Activated T-helper 1 cell treated with anti-CD3 and anti-CD28 coated beads, Interleukin-12 subunit alpha, Interleukin-12 subunit beta, Interleukin-2, Interleukin-4 antibody, amounts not matched to agents 30 ng/mL and 10 ng/mL and 1 ng/mL, durations not matched to agents 14 hours and 24 hours and 36 hours (primary cell): Measurements from ENCODE around the gene CAMTA1. TPM values are rescaled to one million over a fixed set of nuclear protein-coding genes. Genes with fewer than 3 reads are reported as not detected.

Experiments
- DNase-seq: peaks from one replicate; pipeline ENCODE4 v3.0.0; 2021; ENCODE audit warnings: low spot score
- H3K27ac Mint-ChIP-seq: one replicate; pipeline ENCODE4 v1.8.0; 2021; ENCODE audit warnings: mild to moderate bottlenecking, mixed read lengths
- H3K27me3 Mint-ChIP-seq: one replicate; pipeline ENCODE4 v1.8.0; 2022; ENCODE audit warnings: mild to moderate bottlenecking, moderate library complexity, mixed read lengths; ENCODE audit not compliant: insufficient read depth
- H3K36me3 Mint-ChIP-seq: one replicate; pipeline ENCODE4 v1.8.0; 2021; ENCODE audit warnings: low read depth, mixed read lengths
- H3K4me1 Mint-ChIP-seq: one replicate; pipeline ENCODE4 v1.8.0; 2021; ENCODE audit warnings: low read depth, mixed read lengths
- H3K4me3 Mint-ChIP-seq: one replicate; pipeline ENCODE4 v1.8.0; 2021; ENCODE audit warnings: mild to moderate bottlenecking, moderate library complexity, mixed read lengths
- H3K9me3 Mint-ChIP-seq: one replicate; pipeline ENCODE4 v1.8.0; 2021; ENCODE audit warnings: mixed read lengths
- intact Hi-C: fragments of 100-400 bp; cut with micrococcal nuclease; formaldehyde crosslinking; loops from one replicate; pipeline ENCODE4 v1.15.1; 2024
- total RNA-seq: library from RNA; stranded (reverse); gene quantifications from 2 replicates; pipeline ENCODE4 v1.2.3, GENCODE V29; 2022

Gene CAMTA1
- total RNA-seq, 1 donor from 2014 or later: 57.2 TPM

GRCh38 chr1:6962478-6962995, 177.3 kb downstream of the CAMTA1 start:
- Mint-ChIP-seq H3K36me3 (no peaks in the 10 kb centered on the region), H3K4me3 (peak overlapping the region; percentile 63), H3K4me1 (peaks cover 12% of the 10 kb centered on the region), H3K9me3 (no peaks in the 10 kb centered on the region), H3K27me3 (peaks cover 14% of the 10 kb centered on the region), H3K27ac (no peak overlapping the region)
- DNase-seq: no peak
- intact Hi-C loops: loop anchor here (2.0 to 10.0 kb wide), 2 partner anchors 178 to 570 kb away; partner anchors contain the start of genes ACOT7 and CAMTA1

- no peaks in the 10 kb centered on the region for H3K9me3 Mint-ChIP-seq
- H3K27ac Mint-ChIP-seq: peak overlapping the region; percentile 74
- H3K4me1 Mint-ChIP-seq: peaks cover 12% of the 10 kb centered on the region
- H3K36me3 Mint-ChIP-seq: no peaks in the 10 kb centered on the region
- DNase-seq: peak; percentile 29
- intact Hi-C loops: loop anchor here (1.0 to 10.0 kb wide), 3 partner anchors 33 to 570 kb away; partner anchors contain the start of genes ACOT7 and CAMTA1
- peak overlapping the region; percentile 63 for H3K4me3 Mint-ChIP-seq
- peaks cover 21% of the 10 kb centered on the region for H3K27me3 Mint-ChIP-seq
Measured at GRCh38 chr1:6962996-6963911, 178.0 kb downstream of the CAMTA1 start.

- Mint-ChIP-seq H3K36me3 (no peaks in the 10 kb centered on the region), H3K4me3 (peak overlapping the region; percentile 70), H3K9me3 (no peaks in the 10 kb centered on the region), H3K27ac (peak overlapping the region; percentile 40), H3K27me3 (peaks cover 27% of the 10 kb centered on the region), H3K4me1 (peaks cover 19% of the 10 kb centered on the region)
- intact Hi-C loops: loop anchor here (1.0 to 10.0 kb wide), 3 partner anchors 32 to 571 kb away; partner anchors contain the start of genes ACOT7 and CAMTA1
- DNase-seq: no peak
Measured at GRCh38 chr1:6963912-6964307, 178.7 kb downstream of the CAMTA1 start.

- H3K36me3 Mint-ChIP-seq: no peaks in the 10 kb centered on the region
- H3K27ac Mint-ChIP-seq: no peak overlapping the region
- no peak for DNase-seq
- peaks cover 24% of the 10 kb centered on the region for H3K4me1 Mint-ChIP-seq
- intact Hi-C loops: loop anchor here (10.0 kb wide), 1 partner anchor 181 kb away; the partner anchor contains the start of gene CAMTA1
- peaks cover 30% of the 10 kb centered on the region for H3K27me3 Mint-ChIP-seq
- H3K9me3 Mint-ChIP-seq: no peaks in the 10 kb centered on the region
- H3K4me3 Mint-ChIP-seq: no peak overlapping the region
Measured at GRCh38 chr1:6965083-6965934, 180.1 kb downstream of the CAMTA1 start.

GRCh38 chr1:6965935-6966241, 180.6 kb downstream of the CAMTA1 start:
- intact Hi-C loops: loop anchor here (10.0 kb wide), 1 partner anchor 181 kb away; the partner anchor contains the start of gene CAMTA1
- Mint-ChIP-seq H3K9me3 (no peaks in the 10 kb centered on the region), H3K4me3 (no peak overlapping the region), H3K27ac (no peak overlapping the region), H3K27me3 (peaks cover 27% of the 10 kb centered on the region), H3K36me3 (no peaks in the 10 kb centered on the region), H3K4me1 (peaks cover 24% of the 10 kb centered on the region)
- no peak for DNase-seq

- H3K27ac Mint-ChIP-seq: no peak overlapping the region
- no peaks in the 10 kb centered on the region for H3K9me3 Mint-ChIP-seq
- intact Hi-C loops: loop anchor here (10.0 kb wide), 1 partner anchor 182 kb away; the partner anchor contains the start of gene CAMTA1
- DNase-seq: no peak
- no peaks in the 10 kb centered on the region for H3K36me3 Mint-ChIP-seq
- H3K4me1 Mint-ChIP-seq: peaks cover 24% of the 10 kb centered on the region
- H3K27me3 Mint-ChIP-seq: peaks cover 24% of the 10 kb centered on the region
- H3K4me3 Mint-ChIP-seq: no peak overlapping the region
Measured at GRCh38 chr1:6966326-6966725, 181.1 kb downstream of the CAMTA1 start.

GRCh38 chr1:6967431-6968111, 182.3 kb downstream of the CAMTA1 start:
- H3K9me3 Mint-ChIP-seq: no peaks in the 10 kb centered on the region
- DNase-seq: no peak
- intact Hi-C loops: loop anchor here (10.0 kb wide), 1 partner anchor 183 kb away; the partner anchor contains the start of gene CAMTA1
- H3K27me3 Mint-ChIP-seq: peaks cover 24% of the 10 kb centered on the region
- peaks cover 24% of the 10 kb centered on the region for H3K4me1 Mint-ChIP-seq
- no peak overlapping the region for H3K4me3 Mint-ChIP-seq
- no peak overlapping the region for H3K27ac Mint-ChIP-seq
- no peaks in the 10 kb centered on the region for H3K36me3 Mint-ChIP-seq

- Mint-ChIP-seq H3K9me3 (no peaks in the 10 kb centered on the region), H3K4me3 (no peak overlapping the region), H3K27ac (no peak overlapping the region), H3K4me1 (peaks cover 14% of the 10 kb centered on the region), H3K27me3 (peaks cover 22% of the 10 kb centered on the region), H3K36me3 (no peaks in the 10 kb centered on the region)
- intact Hi-C loops: loop anchor here (10.0 kb wide), 1 partner anchor 184 kb away; the partner anchor contains the start of gene CAMTA1
- DNase-seq: no peak
Measured at GRCh38 chr1:6969106-6969505, 183.9 kb downstream of the CAMTA1 start.

GRCh38 chr1:6969762-6970161, 184.5 kb downstream of the CAMTA1 start:
- intact Hi-C loops: loop anchor here (10.0 kb wide), 1 partner anchor 185 kb away; the partner anchor contains the start of gene CAMTA1
- no peak overlapping the region for H3K4me3 Mint-ChIP-seq

GRCh38 chr1:6970221-6970620, 185.0 kb downstream of the CAMTA1 start:
- no peak overlapping the region for H3K4me3 Mint-ChIP-seq
- DNase-seq: no peak

More at GRCh38 chr1:6969762-6970161, 184.5 kb downstream of the CAMTA1 start:
- H3K27ac Mint-ChIP-seq: no peak overlapping the region
- no peaks in the 10 kb centered on the region for H3K9me3 Mint-ChIP-seq
- peaks cover 22% of the 10 kb centered on the region for H3K27me3 Mint-ChIP-seq
- H3K4me1 Mint-ChIP-seq: peaks cover 13% of the 10 kb centered on the region
- H3K36me3 Mint-ChIP-seq: no peaks in the 10 kb centered on the region
- no peak for DNase-seq

GRCh38 chr1:6971048-6971447, 185.8 kb downstream of the CAMTA1 start:
- DNase-seq: no peak
- no peaks in the 10 kb centered on the region for H3K9me3 Mint-ChIP-seq
- peaks cover 13% of the 10 kb centered on the region for H3K4me1 Mint-ChIP-seq
- no peak overlapping the region for H3K27ac Mint-ChIP-seq
- H3K27me3 Mint-ChIP-seq: peaks cover 20% of the 10 kb centered on the region
- no peak overlapping the region for H3K4me3 Mint-ChIP-seq
- intact Hi-C loops: no loop called here
- no peaks in the 10 kb centered on the region for H3K36me3 Mint-ChIP-seq

More at GRCh38 chr1:6970221-6970620, 185.0 kb downstream of the CAMTA1 start:
- Mint-ChIP-seq H3K9me3 (no peaks in the 10 kb centered on the region), H3K36me3 (no peaks in the 10 kb centered on the region), H3K4me1 (peaks cover 13% of the 10 kb centered on the region), H3K27ac (no peak overlapping the region), H3K27me3 (peaks cover 22% of the 10 kb centered on the region)
- intact Hi-C loops: no loop called here

GRCh38 chr1:6971699-6972098, 186.4 kb downstream of the CAMTA1 start:
- intact Hi-C loops: no loop called here
- peaks cover 17% of the 10 kb centered on the region for H3K27me3 Mint-ChIP-seq

More at GRCh38 chr1:6971699-6972098, 186.4 kb downstream of the CAMTA1 start:
- no peak overlapping the region for H3K27ac Mint-ChIP-seq
- peaks cover 13% of the 10 kb centered on the region for H3K4me1 Mint-ChIP-seq
- H3K4me3 Mint-ChIP-seq: no peak overlapping the region
- H3K9me3 Mint-ChIP-seq: no peaks in the 10 kb centered on the region
- no peaks in the 10 kb centered on the region for H3K36me3 Mint-ChIP-seq
- no peak for DNase-seq
